H9 (cell line): ENCODE measurements around the gene SLC24A4. TPM values are rescaled to one million over a fixed set of nuclear protein-coding genes. Genes with fewer than 3 reads are reported as not detected.

Experiments used
- DNase-seq: peaks from one replicate; pipeline ENCODE4 v3.0.0-alpha.2; 2017
- H2AFZ ChIP-seq: one replicate; pipeline ENCODE4 v1.6.1; 2013; ENCODE audit warnings: mild to moderate bottlenecking, low read length, control low read depth, moderate library complexity
- H2AK5ac ChIP-seq: 2 replicates; pipeline ENCODE4 v1.6.1; 2013; ENCODE audit warnings: low read length, control low read depth, mixed read lengths; ENCODE audit not compliant: insufficient read length
- H2BK120ac ChIP-seq: one replicate; pipeline ENCODE4 v1.6.1; 2013; ENCODE audit warnings: low read depth, mild to moderate bottlenecking, low read length, control low read depth, inconsistent platforms; ENCODE audit not compliant: poor library complexity, severe bottlenecking
- H2BK12ac ChIP-seq: 2 replicates; pipeline ENCODE4 v1.6.1; 2013; ENCODE audit warnings: low read length, control low read depth, mixed read lengths, low read depth; ENCODE audit not compliant: insufficient read length
- H2BK15ac ChIP-seq: 2 replicates; pipeline ENCODE4 v1.6.1; 2013; ENCODE audit warnings: low read depth, low read length, control low read depth
- H2BK20ac ChIP-seq: one replicate; pipeline ENCODE4 v1.6.1; 2013; ENCODE audit warnings: low read depth, mild to moderate bottlenecking, low read length, control low read depth, inconsistent platforms; ENCODE audit not compliant: poor library complexity, severe bottlenecking
- H2BK5ac ChIP-seq: 2 replicates; pipeline ENCODE4 v1.6.1; 2013; ENCODE audit warnings: low read length, control low read depth, mixed read lengths; ENCODE audit not compliant: insufficient read length
- H3K14ac ChIP-seq: 2 replicates; pipeline ENCODE4 v1.6.1; 2013; ENCODE audit warnings: low read length, control low read depth; ENCODE audit not compliant: insufficient read depth
- H3K18ac ChIP-seq: 2 replicates; pipeline ENCODE4 v1.6.1; 2013; ENCODE audit warnings: low read depth, mild to moderate bottlenecking, mixed read lengths, low read length, control low read depth; ENCODE audit not compliant: insufficient read length
- H3K23ac ChIP-seq: 2 replicates; pipeline ENCODE4 v1.6.1; 2013; ENCODE audit warnings: low read length, control low read depth, mixed read lengths, low read depth; ENCODE audit not compliant: insufficient read length
- H3K23me2 ChIP-seq: 2 replicates; pipeline ENCODE4 v1.6.1; 2013; ENCODE audit warnings: low read depth, mild to moderate bottlenecking, mixed read lengths, low read length, control low read depth; ENCODE audit not compliant: insufficient read length, poor library complexity, severe bottlenecking
- H3K27ac ChIP-seq: 2 replicates; pipeline ENCODE4 v1.5.1; 2013; ENCODE audit warnings: low read length, control low read depth, mixed read lengths, low read depth; ENCODE audit not compliant: insufficient read length
- H3K27me3 ChIP-seq: 2 replicates; pipeline ENCODE4 v1.6.1; 2013; ENCODE audit warnings: low read length, control low read depth, inconsistent platforms; ENCODE audit not compliant: insufficient read depth
- H3K4ac ChIP-seq: 2 replicates; pipeline ENCODE4 v1.6.1; 2013; ENCODE audit warnings: low read depth, mild to moderate bottlenecking, control low read depth, inconsistent platforms, low read length, moderate library complexity
- H3K4me1 ChIP-seq: 2 replicates; pipeline ENCODE4 v1.6.1; 2013; ENCODE audit warnings: low read length, control low read depth, inconsistent platforms; ENCODE audit not compliant: insufficient read depth
- H3K4me2 ChIP-seq: 2 replicates; pipeline ENCODE4 v1.6.1; 2013; ENCODE audit warnings: low read length, control low read depth, mixed read lengths; ENCODE audit not compliant: insufficient read length, insufficient read depth
- H3K56ac ChIP-seq: 2 replicates; pipeline ENCODE4 v1.6.1; 2013; ENCODE audit warnings: low read depth, mild to moderate bottlenecking, mixed read lengths, low read length, control low read depth; ENCODE audit not compliant: insufficient read length
- H3K79me1 ChIP-seq: 2 replicates; pipeline ENCODE4 v1.6.1; 2013; ENCODE audit warnings: low read depth, mild to moderate bottlenecking, moderate library complexity, low read length, control low read depth, inconsistent platforms; ENCODE audit not compliant: insufficient read depth, poor library complexity, severe bottlenecking
- H3K79me2 ChIP-seq: 2 replicates; pipeline ENCODE4 v1.6.1; 2013; ENCODE audit warnings: low read length, control low read depth, inconsistent platforms; ENCODE audit not compliant: insufficient read depth
- H3K9ac ChIP-seq: 2 replicates; pipeline ENCODE4 v1.6.1; 2013; ENCODE audit warnings: low read length, control low read depth, mixed read lengths; ENCODE audit not compliant: insufficient read length; ENCODE audit errors: extremely low read depth
- H3K9me3 ChIP-seq: one replicate; pipeline ENCODE4 v1.6.1; 2013; ENCODE audit warnings: low read depth, low read length, inconsistent platforms; ENCODE audit not compliant: control insufficient read depth
- H3T11ph ChIP-seq: one replicate; pipeline ENCODE4 v1.6.1; 2013; ENCODE audit warnings: mild to moderate bottlenecking, low read length, control low read depth, inconsistent platforms
- H4K20me1 ChIP-seq: one replicate; pipeline ENCODE4 v1.6.1; 2013; ENCODE audit not compliant: control insufficient read depth, insufficient read length, insufficient read depth
- H4K5ac ChIP-seq: 2 replicates; pipeline ENCODE4 v1.6.1; 2013; ENCODE audit warnings: low read depth, mild to moderate bottlenecking, mixed read lengths, low read length, control low read depth; ENCODE audit not compliant: insufficient read length
- H4K8ac ChIP-seq: replicated peaks from 2 replicates; pipeline ENCODE4 v1.6.1; 2013; ENCODE audit warnings: low read length, control low read depth, mixed read lengths, low read depth; ENCODE audit not compliant: insufficient read length
- H4K91ac ChIP-seq: 2 replicates; pipeline ENCODE4 v1.6.1; 2013; ENCODE audit warnings: low read depth, mild to moderate bottlenecking, moderate library complexity, mixed read lengths, low read length, control low read depth; ENCODE audit not compliant: insufficient read length
- H3K27ac Mint-ChIP-seq, 3 experiments: 2 replicates in 2 of 3; 3 replicates in 1 of 3; pipeline ENCODE4 v1.8.0; 2020 to 2021; ENCODE audit warnings: mixed read lengths in 3 of 3, mild to moderate bottlenecking in 1 of 3, moderate library complexity in 1 of 3
- H3K27me3 Mint-ChIP-seq: 2 replicates; pipeline ENCODE4 v1.8.0; 2021; ENCODE audit warnings: low read depth, mild to moderate bottlenecking, moderate library complexity, mixed read lengths
- H3K36me3 Mint-ChIP-seq, 3 experiments: 2 replicates in 2 of 3; 3 replicates in 1 of 3; pipeline ENCODE4 v1.8.0; 2020 to 2021; ENCODE audit warnings: low read depth in 3 of 3, mixed read lengths in 3 of 3; ENCODE audit not compliant: insufficient read depth in 1 of 3
- H3K4me1 Mint-ChIP-seq, 2 experiments: 2 replicates each; pipeline ENCODE4 v1.8.0; 2020; ENCODE audit warnings: mixed read lengths in 2 of 2
- H3K4me3 Mint-ChIP-seq, 2 experiments: 2 replicates in 1 of 2; 3 replicates in 1 of 2; pipeline ENCODE4 v1.8.0; 2020 to 2021; ENCODE audit warnings: mild to moderate bottlenecking in 2 of 2, mixed read lengths in 2 of 2, moderate library complexity in 1 of 2
- H3K9me3 Mint-ChIP-seq, 2 experiments: 2 replicates in 1 of 2; 3 replicates in 1 of 2; pipeline ENCODE4 v1.8.0; 2020; ENCODE audit warnings: mild to moderate bottlenecking in 2 of 2, mixed read lengths in 2 of 2, moderate library complexity in 1 of 2
- CTCF ChIP-seq: fragments of 200-600 bp; sonication (generic); conservative IDR thresholded peaks from 3 replicates; pipeline ENCODE4 v1.8.0; 2021; ENCODE audit warnings: antibody characterized with exemption, mild to moderate bottlenecking
- WGBS: extraction: QIAGEN DNeasy Blood & Tissue Kit; methylation state at CpG from one replicate; pipeline ENCODE4 v1.1.7; 2013; ENCODE audit warnings: missing lambda C conversion rate, low lambda C conversion rate, mixed read lengths; ENCODE audit not compliant: insufficient read length; ENCODE audit errors: extremely low coverage; 5-methylcytosine and 5-hydroxymethylcytosine counted together
- total RNA-seq: library from RNA; stranded (reverse); gene quantifications from 2 replicates; pipeline ENCODE4 v1.2.1, GENCODE V29; 2021

The SLC24A4 gene
- total RNA-seq, 1 experiment from 2014 or later: 0.24 TPM

- Histone ChIP-seq H2BK5ac (no peak overlapping the region), H2BK120ac (no peak overlapping the region), H3K14ac (no peak overlapping the region), H2BK15ac (no peak overlapping the region), H2AK5ac (no peak overlapping the region), H3K4me1 (no peaks in the 10 kb centered on the region), H3K23me2 (no peaks in the 10 kb centered on the region), H3K79me1 (no peaks in the 10 kb centered on the region), H3K4ac (no peak overlapping the region), H3K79me2 (no peaks in the 10 kb centered on the region; the same call in 1 of the 2 replicates), H2BK12ac (no peak overlapping the region), H3K23ac (no peak overlapping the region), H3T11ph (no peak overlapping the region), H4K91ac (no peak overlapping the region), H3K9me3 (no peaks in the 10 kb centered on the region), H2AFZ (no peak overlapping the region), H3K27me3 (no peaks in the 10 kb centered on the region), H4K8ac (no peak overlapping the region), H3K4me2 (no peak overlapping the region), H2BK20ac (no peak overlapping the region), H3K9ac (no peak overlapping the region), H4K20me1 (no peaks in the 10 kb centered on the region), H4K5ac (no peak overlapping the region), H3K56ac (no peak overlapping the region), H3K27ac (no peak overlapping the region), H3K18ac (no peak overlapping the region)
- Mint-ChIP-seq H3K27ac (peak overlapping the region in 1 of 3 experiments; percentile 24; a peak in 1 of 7 replicates), H3K4me1 (peaks cover 0 to 13% of the 10 kb centered on the region in 2 experiments; a peak in 2 of 4 replicates), H3K27me3 (no peaks in the 10 kb centered on the region; the same call in 1 of the 2 replicates), H3K36me3 (no peaks in the 10 kb centered on the region), H3K4me3 (no peak overlapping the region), H3K9me3 (peaks cover 0 to 2% of the 10 kb centered on the region in 2 experiments; a peak in 2 of 5 replicates)
- no peak for TF ChIP-seq CTCF
- no peak for DNase-seq
- WGBS: no CpG with 5 or more reads among the region's 12 CpGs
Measured at GRCh38 chr14:92463141-92463540, 140.2 kb downstream of the SLC24A4 start.
